Upper lobe of right lung (tissue), 1 donor: Measurements from ENCODE around the gene NRXN3. TPM values are rescaled to one million over a fixed set of nuclear protein-coding genes. Genes with fewer than 3 reads are reported as not detected.

Source experiments
- ATAC-seq: fragments of 200-7000 bp; cut with Tn5 transposase; one replicate; pipeline ENCODE4 v1.9.1; 2020; ENCODE audit warnings: mild to moderate bottlenecking, moderate library complexity
- DNase-seq: peaks from one replicate; pipeline ENCODE4 v3.0.0-alpha.2; 2020
- H3K27ac ChIP-seq: fragments of 200-600 bp; one replicate; pipeline ENCODE4 v1.8.0; 2022
- H3K27me3 ChIP-seq: fragments of 200-600 bp; one replicate; pipeline ENCODE4 v1.8.0; 2022; ENCODE audit warnings: mild to moderate bottlenecking
- H3K36me3 ChIP-seq: fragments of 200-600 bp; one replicate; pipeline ENCODE4 v1.8.0; 2022
- H3K4me1 ChIP-seq: fragments of 200-600 bp; one replicate; pipeline ENCODE4 v1.8.0; 2022
- H3K4me3 ChIP-seq: fragments of 200-600 bp; one replicate; pipeline ENCODE4 v1.8.0; 2022; ENCODE audit warnings: mild to moderate bottlenecking
- H3K9me3 ChIP-seq: fragments of 200-600 bp; one replicate; pipeline ENCODE4 v1.8.0; 2022
- CTCF ChIP-seq: fragments of 200-600 bp; IDR thresholded peaks from one replicate; pipeline ENCODE4 v1.8.0; 2022; ENCODE audit warnings: antibody characterized with exemption
- intact Hi-C: fragments of 100-400 bp; cut with DNase I; formaldehyde crosslinking; loops from one replicate; pipeline ENCODE4 v1.11.0; 2022
- total RNA-seq: library from RNA; stranded (reverse); fragmentation: NEBNext Ultra II Directional; extraction: Animal tissue kit (Norgen Biotek cat#: 25700); gene quantifications from one replicate; pipeline ENCODE4 v1.2.1, GENCODE V29; 2021
- donor health status: DM: no; HTN: yes; CAD: no; lungs with severe emphysema.

Gene NRXN3
- total RNA-seq, 1 donor from 2014 or later = 10.0 TPM

GRCh38 chr14:78933166-78933565, 763.0 kb downstream of the NRXN3 start:
- Histone ChIP-seq H3K4me1 (no peaks in the 10 kb centered on the region), H3K4me3 (no peak overlapping the region), H3K36me3 (no peaks in the 10 kb centered on the region), H3K27me3 (no peaks in the 10 kb centered on the region), H3K27ac (no peak overlapping the region), H3K9me3 (no peaks in the 10 kb centered on the region)
- ATAC-seq = no peak
- TF ChIP-seq CTCF = no peak
- intact Hi-C loops = no loop called here
- DNase-seq = no peak

GRCh38 chr14:78933948-78934524, 763.9 kb downstream of the NRXN3 start:
- Histone ChIP-seq H3K4me3 (no peak overlapping the region), H3K9me3 (no peaks in the 10 kb centered on the region), H3K27ac (no peak overlapping the region), H3K36me3 (no peaks in the 10 kb centered on the region), H3K4me1 (no peaks in the 10 kb centered on the region), H3K27me3 (no peaks in the 10 kb centered on the region)
- intact Hi-C loops = no loop called here
- TF ChIP-seq CTCF = peak; percentile 39
- no peak for DNase-seq
- no peak for ATAC-seq

GRCh38 chr14:78946949-78947348, 776.8 kb downstream of the NRXN3 start:
- Histone ChIP-seq H3K4me1 (no peaks in the 10 kb centered on the region), H3K4me3 (no peak overlapping the region), H3K27me3 (peaks cover 2% of the 10 kb centered on the region), H3K36me3 (no peaks in the 10 kb centered on the region), H3K27ac (no peak overlapping the region), H3K9me3 (no peaks in the 10 kb centered on the region)
- DNase-seq (no peak), ATAC-seq (no peak)
- TF ChIP-seq CTCF = no peak
- intact Hi-C loops = no loop called here

GRCh38 chr14:78947681-78948080, 777.5 kb downstream of the NRXN3 start:
- no peak for DNase-seq
- H3K27ac ChIP-seq = no peak overlapping the region
- H3K9me3 ChIP-seq = no peaks in the 10 kb centered on the region
- no peak for TF ChIP-seq CTCF
- H3K4me3 ChIP-seq = no peak overlapping the region
- intact Hi-C loops = no loop called here
- no peak for ATAC-seq
- H3K27me3 ChIP-seq = no peaks in the 10 kb centered on the region
- no peaks in the 10 kb centered on the region for H3K36me3 ChIP-seq
- no peaks in the 10 kb centered on the region for H3K4me1 ChIP-seq

GRCh38 chr14:78950649-78951048, 780.5 kb downstream of the NRXN3 start:
- Histone ChIP-seq H3K27me3 (no peaks in the 10 kb centered on the region), H3K36me3 (no peaks in the 10 kb centered on the region), H3K4me1 (no peaks in the 10 kb centered on the region), H3K27ac (no peak overlapping the region), H3K4me3 (no peak overlapping the region), H3K9me3 (no peaks in the 10 kb centered on the region)
- no peak for DNase-seq
- intact Hi-C loops = no loop called here
- TF ChIP-seq CTCF = no peak
- no peak for ATAC-seq

- no peak for TF ChIP-seq CTCF
- Histone ChIP-seq H3K4me3 (no peak overlapping the region), H3K27me3 (no peaks in the 10 kb centered on the region), H3K36me3 (no peaks in the 10 kb centered on the region), H3K27ac (no peak overlapping the region), H3K4me1 (no peaks in the 10 kb centered on the region), H3K9me3 (no peaks in the 10 kb centered on the region)
- ATAC-seq (no peak), DNase-seq (no peak)
- intact Hi-C loops = no loop called here
These were observed 781.4 kb downstream of the NRXN3 start for GRCh38 chr14:78951602-78952001.
